Measurements from ENCODE around the gene NAA80. TPM values are rescaled to one million over a fixed set of nuclear protein-coding genes. Genes with fewer than 3 reads are reported as not detected.

Gene NAA80
- total RNA-seq, 1 donor from 2014 or later: 6.3 TPM

- TF ChIP-seq, protein P1, sequence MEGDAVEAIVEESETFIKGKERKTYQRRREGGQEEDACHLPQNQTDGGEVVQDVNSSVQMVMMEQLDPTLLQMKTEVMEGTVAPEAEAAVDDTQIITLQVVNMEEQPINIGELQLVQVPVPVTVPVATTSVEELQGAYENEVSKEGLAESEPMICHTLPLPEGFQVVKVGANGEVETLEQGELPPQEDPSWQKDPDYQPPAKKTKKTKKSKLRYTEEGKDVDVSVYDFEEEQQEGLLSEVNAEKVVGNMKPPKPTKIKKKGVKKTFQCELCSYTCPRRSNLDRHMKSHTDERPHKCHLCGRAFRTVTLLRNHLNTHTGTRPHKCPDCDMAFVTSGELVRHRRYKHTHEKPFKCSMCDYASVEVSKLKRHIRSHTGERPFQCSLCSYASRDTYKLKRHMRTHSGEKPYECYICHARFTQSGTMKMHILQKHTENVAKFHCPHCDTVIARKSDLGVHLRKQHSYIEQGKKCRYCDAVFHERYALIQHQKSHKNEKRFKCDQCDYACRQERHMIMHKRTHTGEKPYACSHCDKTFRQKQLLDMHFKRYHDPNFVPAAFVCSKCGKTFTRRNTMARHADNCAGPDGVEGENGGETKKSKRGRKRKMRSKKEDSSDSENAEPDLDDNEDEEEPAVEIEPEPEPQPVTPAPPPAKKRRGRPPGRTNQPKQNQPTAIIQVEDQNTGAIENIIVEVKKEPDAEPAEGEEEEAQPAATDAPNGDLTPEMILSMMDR (IDR thresholded peaks at IDR 0.05; ENCODE audit: insufficient read depth, low read depth, low read length): no peak
- TF ChIP-seq EZH2 (IDR thresholded peaks at IDR 0.05; ENCODE audit: insufficient read depth, low read length): no peak
- no peak overlapping the region for H3K27ac ChIP-seq (ENCODE audit: low read depth, low read length)
- H4K20me1 ChIP-seq (ENCODE audit: insufficient read depth, low read length): peaks cover 2% of the 10 kb centered on the region
- no peak overlapping the region for H3K9ac ChIP-seq (ENCODE audit: low read length)
- no peak overlapping the region for H3K4me2 ChIP-seq (ENCODE audit: low read length)
- Mint-ChIP-seq H3K27me3 (ENCODE audit: low read depth, unreplicated experiment) (peaks cover 14% of the 10 kb centered on the region), H3K9me3 (ENCODE audit: unreplicated experiment) (no peaks in the 10 kb centered on the region), H3K36me3 (ENCODE audit: low read depth, unreplicated experiment) (peaks cover 2% of the 10 kb centered on the region), H3K4me1 (ENCODE audit: low read depth, unreplicated experiment) (no peaks in the 10 kb centered on the region), H3K27ac (ENCODE audit: unreplicated experiment) (no peak overlapping the region), H3K4me3 (ENCODE audit: unreplicated experiment) (no peak overlapping the region)
- H3K27me3 ChIP-seq (ENCODE audit: insufficient read depth, low read length): peaks cover 13% of the 10 kb centered on the region
- no peak overlapping the region for H2AFZ ChIP-seq (ENCODE audit: low read depth, low read length)
- no peaks in the 10 kb centered on the region for H3K79me2 ChIP-seq (ENCODE audit: insufficient read depth, low read length)
- H3K4me3 ChIP-seq (ENCODE audit: insufficient read depth, low read depth, low read length): no peak overlapping the region
- FAIRE-seq (no peak), DNase-seq (ENCODE audit: low read depth) (no peak)
- no peaks in the 10 kb centered on the region for H3K4me1 ChIP-seq (ENCODE audit: insufficient read depth, low read length)
- no peaks in the 10 kb centered on the region for H3K36me3 ChIP-seq (ENCODE audit: insufficient read depth, low read length)
- H3K9me3 ChIP-seq (ENCODE audit: insufficient read depth, low read depth, low read length): no peaks in the 10 kb centered on the region
These were observed 19.8 kb downstream of the NAA80 start for GRCh38 chr3:50279255-50280016.

- Histone ChIP-seq H3K4me1 (ENCODE audit: insufficient read depth, low read length) (no peaks in the 10 kb centered on the region), H3K27ac (ENCODE audit: low read depth, low read length) (no peak within 1 kb of the TSS), H3K9ac (ENCODE audit: low read length) (no peak within 1 kb of the TSS), H3K36me3 (ENCODE audit: insufficient read depth, low read length) (no peaks in the 10 kb centered on the region), H3K4me3 (ENCODE audit: insufficient read depth, low read depth, low read length) (no peak within 1 kb of the TSS), H3K79me2 (ENCODE audit: insufficient read depth, low read length) (no peaks in the 10 kb centered on the region), H3K27me3 (ENCODE audit: insufficient read depth, low read length) (peaks cover 19% of the 10 kb centered on the region), H3K9me3 (ENCODE audit: insufficient read depth, low read depth, low read length) (no peaks in the 10 kb centered on the region), H4K20me1 (ENCODE audit: insufficient read depth, low read length) (peaks cover 3% of the 10 kb centered on the region), H3K4me2 (ENCODE audit: low read length) (no peak within 1 kb of the TSS), H2AFZ (ENCODE audit: low read depth, low read length) (no peak within 1 kb of the TSS)
- Mint-ChIP-seq H3K27me3 (ENCODE audit: low read depth, unreplicated experiment) (peaks cover 19% of the 10 kb centered on the region), H3K9me3 (ENCODE audit: unreplicated experiment) (no peaks in the 10 kb centered on the region), H3K27ac (ENCODE audit: unreplicated experiment) (no peak within 1 kb of the TSS), H3K4me3 (ENCODE audit: unreplicated experiment) (no peak within 1 kb of the TSS), H3K4me1 (ENCODE audit: low read depth, unreplicated experiment) (peaks cover 2% of the 10 kb centered on the region), H3K36me3 (ENCODE audit: low read depth, unreplicated experiment) (peaks cover 6% of the 10 kb centered on the region)
- FAIRE-seq (no peak), DNase-seq (ENCODE audit: low read depth) (no peak)
- TF ChIP-seq EZH2 (IDR thresholded peaks at IDR 0.05; ENCODE audit: insufficient read depth, low read length): no peak
- TF ChIP-seq, protein P1 (IDR thresholded peaks at IDR 0.05; ENCODE audit: insufficient read depth, low read depth, low read length): no peak
These were observed 20.4 kb downstream of the NAA80 start, which contains the start of gene LSMEM2 for GRCh38 chr3:50278880-50279224. Gene LSMEM2, plus strand, starts transcription at chr3:50279087. Its CDS starts 27 bp downstream, at chr3:50279114.

Data from astrocyte (in vitro differentiated cells and primary cell).